Naive thymus-derived CD4-positive, alpha-beta T cell (primary cell): ENCODE results near the gene NUDT8. TPM values are rescaled to one million over a fixed set of nuclear protein-coding genes. Genes with fewer than 3 reads are reported as not detected.
"Not testable (repeated sequence)": the region's sequence is repeated elsewhere in the genome, so short reads cannot be mapped to it uniquely, and the experiment has no call there.

Experiments
- ATAC-seq: fragments of 150-1000 bp; cut with Tn5 transposase; 2 replicates; pipeline ENCODE4 v1.10.0; 2021; ENCODE audit warnings: mild to moderate bottlenecking, moderate library complexity
- CTCF ChIA-PET: fragments of 350-600 bp; sonication (Branson Sonifier 250); formaldehyde crosslinking; loops from one replicate; lab custom pipeline; 2021; ENCODE audit warnings: antibody characterized with exemption; lab: Charles Lee
- POLR2A ChIA-PET: fragments of 350-600 bp; sonication (Branson Sonifier 250); formaldehyde crosslinking; loops from one replicate; lab custom pipeline; 2021; ENCODE audit warnings: antibody characterized with exemption, inconsistent platforms; lab: Charles Lee
- DNase-seq, 9 donors: peaks; one replicate each; pipeline versions ENCODE4 v3.0.0 to v3.0.0-alpha.2; 2020 to 2022; ENCODE audit warnings: mixed read lengths in 1 of 9
- H3K27ac ChIP-seq: one replicate; pipeline ENCODE4 v1.7.0; 2013; ENCODE audit warnings: mild to moderate bottlenecking, low read depth, low read length, moderate library complexity
- H3K27me3 ChIP-seq, 2 donors: one replicate each; pipeline ENCODE4 v1.7.0; 2013; ENCODE audit warnings: low read length in 2 of 2, mild to moderate bottlenecking in 2 of 2, moderate library complexity in 2 of 2; ENCODE audit not compliant: control insufficient read depth in 2 of 2, insufficient read depth in 2 of 2
- H3K36me3 ChIP-seq, 3 experiments: 1 replicate in 2 of 3; 2 replicates in 1 of 3; pipeline ENCODE4 v1.7.0; 2013; ENCODE audit warnings: low read length in 3 of 3, mild to moderate bottlenecking in 3 of 3, moderate library complexity in 1 of 3; ENCODE audit not compliant: insufficient read depth in 3 of 3, control insufficient read depth in 2 of 3
- H3K4me1 ChIP-seq, 2 donors: one replicate each; pipeline ENCODE4 v1.7.0; 2013; ENCODE audit warnings: low read length in 2 of 2, mild to moderate bottlenecking in 2 of 2, moderate library complexity in 1 of 2; ENCODE audit not compliant: control insufficient read depth in 2 of 2, insufficient read depth in 2 of 2
- H3K4me3 ChIP-seq: 2 replicates; pipeline ENCODE4 v1.7.0; 2013; ENCODE audit warnings: mild to moderate bottlenecking, low read length
- H3K9me3 ChIP-seq, 3 experiments: 1 replicate in 2 of 3; 2 replicates in 1 of 3; pipeline ENCODE4 v1.7.0; 2013; ENCODE audit warnings: low read length in 3 of 3; ENCODE audit not compliant: control insufficient read depth in 2 of 3
- H3K27ac Mint-ChIP-seq, 9 donors: one replicate each; pipeline ENCODE4 v1.8.0; 2020 to 2022; ENCODE audit warnings: mixed read lengths in 9 of 9, mild to moderate bottlenecking in 8 of 9, moderate library complexity in 5 of 9, inconsistent platforms in 2 of 9
- H3K27me3 Mint-ChIP-seq, 5 donors: one replicate each; pipeline ENCODE4 v1.8.0; 2021 to 2022; ENCODE audit warnings: mixed read lengths in 5 of 5, mild to moderate bottlenecking in 1 of 5
- H3K36me3 Mint-ChIP-seq, 5 donors: one replicate each; pipeline ENCODE4 v1.8.0; 2020 to 2022; ENCODE audit warnings: mixed read lengths in 5 of 5, mild to moderate bottlenecking in 3 of 5, inconsistent platforms in 1 of 5
- H3K4me1 Mint-ChIP-seq, 7 donors: one replicate each; pipeline ENCODE4 v1.8.0; 2020 to 2022; ENCODE audit warnings: mixed read lengths in 7 of 7, mild to moderate bottlenecking in 3 of 7, inconsistent platforms in 1 of 7
- H3K4me3 Mint-ChIP-seq, 10 donors: one replicate each; pipeline ENCODE4 v1.8.0; 2020 to 2022; ENCODE audit warnings: mild to moderate bottlenecking in 10 of 10, mixed read lengths in 10 of 10, moderate library complexity in 6 of 10, inconsistent platforms in 2 of 10
- H3K9me3 Mint-ChIP-seq, 11 donors: one replicate each; pipeline ENCODE4 v1.8.0; 2020 to 2022; ENCODE audit warnings: mixed read lengths in 11 of 11, mild to moderate bottlenecking in 4 of 11, inconsistent platforms in 1 of 11, moderate library complexity in 1 of 11
- intact Hi-C, 2 donors: fragments of 100-400 bp; cut with micrococcal nuclease; formaldehyde crosslinking; loops; one replicate each; pipeline ENCODE4 v1.15.1; 2023
- polyA plus RNA-seq, 2 donors: library from polyadenylated mRNA; unstranded; fragments of 300-500 nt; fragmentation: Illumina TruSeq; gene quantifications; one replicate each; pipeline ENCODE4 v1.2.3, GENCODE V29; 2021
- total RNA-seq, 6 experiments: library from RNA in 5 of 6; stranded (reverse) in 5 of 6; gene quantifications; 1 replicate in 5 of 6; 2 replicates in 1 of 6; pipeline ENCODE4 v1.2.3 and lab custom pipeline; 2021 to 2026

NUDT8 gene
- total and polyA plus RNA-seq, 7 experiments from 2014 or later: 3.1 to 10.4 (median 3.8) TPM

GRCh38 chr11:67664696-67665540 lies 35.2 kb upstream of the NUDT8 start:
- Histone ChIP-seq H3K27ac (no peak overlapping the region), H3K36me3 (no peaks in the 10 kb centered on the region), H3K4me1 (no peaks in the 10 kb centered on the region), H3K4me3 (no peak overlapping the region), H3K9me3 (no peaks in the 10 kb centered on the region), H3K27me3 (no peaks in the 10 kb centered on the region)
- POLR2A ChIA-PET: no interaction called here
- Mint-ChIP-seq H3K27ac (no peak overlapping the region), H3K27me3 (peaks cover 0 to 5% (median 0%) of the 10 kb centered on the region in 5 donors), H3K36me3 (no peaks in the 10 kb centered on the region), H3K4me1 (no peaks in the 10 kb centered on the region), H3K9me3 (no peaks in the 10 kb centered on the region), H3K4me3 (no peak overlapping the region)
- intact Hi-C loops: no loop called here
- no peak for ATAC-seq
- CTCF ChIA-PET: no interaction called here
- no peak for DNase-seq

GRCh38 chr11:67664213-67664585 lies 34.5 kb upstream of the NUDT8 start:
- intact Hi-C loops: no loop called here
- ChIA-PET POLR2A (no interaction called here), CTCF (no interaction called here)
- ATAC-seq: no peak
- Mint-ChIP-seq H3K36me3 (no peaks in the 10 kb centered on the region), H3K27me3 (peaks cover 0 to 5% (median 0%) of the 10 kb centered on the region in 5 donors), H3K4me3 (no peak overlapping the region), H3K27ac (no peak overlapping the region), H3K4me1 (no peaks in the 10 kb centered on the region), H3K9me3 (no peaks in the 10 kb centered on the region)
- no peaks in the 10 kb centered on the region for H3K36me3 ChIP-seq
- no peak for DNase-seq
- no peak overlapping the region for H3K4me3 ChIP-seq
- H3K9me3 ChIP-seq: no peaks in the 10 kb centered on the region
- no peak overlapping the region for H3K27ac ChIP-seq
- H3K4me1 ChIP-seq: no peaks in the 10 kb centered on the region
- no peaks in the 10 kb centered on the region for H3K27me3 ChIP-seq

- no peak overlapping the region for H3K4me3 ChIP-seq
- intact Hi-C loops: no loop called here
- Mint-ChIP-seq H3K9me3 (no peaks in the 10 kb centered on the region), H3K4me1 (peaks cover 0 to 3% (median 0%) of the 10 kb centered on the region in 7 donors), H3K36me3 (no peaks in the 10 kb centered on the region), H3K4me3 (no peak overlapping the region), H3K27ac (no peak overlapping the region), H3K27me3 (peaks cover 0 to 5% (median 0%) of the 10 kb centered on the region in 5 donors)
- no peak for ATAC-seq
- no peaks in the 10 kb centered on the region for H3K9me3 ChIP-seq
- no peaks in the 10 kb centered on the region for H3K4me1 ChIP-seq
- POLR2A ChIA-PET: no interaction called here
- CTCF ChIA-PET: interaction anchor here (1.5 kb wide), 1 partner anchor 33 kb away, joined by 5 read pairs; no protein-coding TSS in a partner anchor
- H3K27me3 ChIP-seq: no peaks in the 10 kb centered on the region
- H3K27ac ChIP-seq: no peak overlapping the region
- DNase-seq: no peak
- H3K36me3 ChIP-seq: no peaks in the 10 kb centered on the region
Measured at GRCh38 chr11:67663532-67664212, 33.9 kb upstream of the NUDT8 start.

- DNase-seq (no peak), ATAC-seq (no peak)
- ChIA-PET POLR2A (no interaction called here), CTCF (interaction anchor here (0.7 to 1.5 kb wide), 2 partner anchors 32 to 65 kb away, joined by 3 to 5 read pairs; no protein-coding TSS in a partner anchor)
- H3K27ac Mint-ChIP-seq: no peak overlapping the region
- peaks cover 0 to 3% (median 0%) of the 10 kb centered on the region in 7 donors for H3K4me1 Mint-ChIP-seq
- intact Hi-C loops: no loop called here
- no peaks in the 10 kb centered on the region for H3K36me3 Mint-ChIP-seq
- Histone ChIP-seq H3K4me1 (no peaks in the 10 kb centered on the region), H3K9me3 (no peaks in the 10 kb centered on the region), H3K27me3 (no peaks in the 10 kb centered on the region), H3K4me3 (no peak overlapping the region), H3K36me3 (no peaks in the 10 kb centered on the region), H3K27ac (no peak overlapping the region)
- no peaks in the 10 kb centered on the region for H3K9me3 Mint-ChIP-seq
- H3K4me3 Mint-ChIP-seq: no peak overlapping the region
- H3K27me3 Mint-ChIP-seq: peaks cover 0 to 5% (median 0%) of the 10 kb centered on the region in 5 donors
Measured at GRCh38 chr11:67662835-67663531, 33.2 kb upstream of the NUDT8 start.

- DNase-seq: no peak
- Mint-ChIP-seq H3K27me3 (peaks cover 0 to 5% (median 0%) of the 10 kb centered on the region in 5 donors), H3K9me3 (no peaks in the 10 kb centered on the region), H3K4me1 (peaks cover 0 to 3% (median 0%) of the 10 kb centered on the region in 7 donors), H3K27ac (no peak overlapping the region), H3K36me3 (no peaks in the 10 kb centered on the region), H3K4me3 (no peak overlapping the region)
- intact Hi-C loops: no loop called here
- H3K4me3 ChIP-seq: no peak overlapping the region
- POLR2A ChIA-PET: no interaction called here
- H3K27ac ChIP-seq: no peak overlapping the region
- H3K9me3 ChIP-seq: no peaks in the 10 kb centered on the region
- no peaks in the 10 kb centered on the region for H3K36me3 ChIP-seq
- CTCF ChIA-PET: interaction anchor here (0.7 to 1.5 kb wide), 2 partner anchors 31 to 66 kb away, joined by 3 to 5 read pairs; no protein-coding TSS in a partner anchor
- no peaks in the 10 kb centered on the region for H3K4me1 ChIP-seq
- ATAC-seq: no peak
- H3K27me3 ChIP-seq: no peaks in the 10 kb centered on the region
Measured at GRCh38 chr11:67662142-67662834, 32.6 kb upstream of the NUDT8 start.

- POLR2A ChIA-PET: not testable (repeated sequence)
- CTCF ChIA-PET: interaction anchor here (0.7 kb wide), 1 partner anchor 12 kb away, joined by 3 read pairs; no protein-coding TSS in a partner anchor
Measured at GRCh38 chr11:67660752-67661151, 31.0 kb upstream of the NUDT8 start.

More at GRCh38 chr11:67660752-67661151, 31.0 kb upstream of the NUDT8 start:
- H3K9me3 Mint-ChIP-seq, H3K4me3 ChIP-seq, H3K9me3 ChIP-seq, intact Hi-C loops, H3K4me1 Mint-ChIP-seq, H3K36me3 ChIP-seq, H3K27ac Mint-ChIP-seq, H3K27me3 Mint-ChIP-seq, H3K4me3 Mint-ChIP-seq, DNase-seq, ATAC-seq, H3K36me3 Mint-ChIP-seq, H3K4me1 ChIP-seq, H3K27ac ChIP-seq, H3K27me3 ChIP-seq: not testable (repeated sequence)
